Tibial nerve (tissue), 4 donors: ENCODE data around the gene TRMT44.

Experiments
- CTCF ChIP-seq, 5 experiments: fragments of 200-600 bp in 3 of 5; fragments of 450-650 bp in 2 of 5; sonication (generic) in 3 of 5; IDR thresholded peaks; one replicate each; pipeline ENCODE4 v1.5.1; 2016 to 2019; ENCODE audit warnings: antibody characterized with exemption in 5 of 5, mild to moderate bottlenecking in 3 of 5, moderate library complexity in 2 of 5
- EP300 ChIP-seq, 2 donors: sonication (generic); formaldehyde crosslinking; IDR thresholded peaks; one replicate each; pipeline ENCODE4 v1.6.1; 2017; ENCODE audit warnings: antibody characterized with exemption in 2 of 2, mild to moderate bottlenecking in 1 of 2
- POLR2A ChIP-seq, 2 donors: fragments of 450-650 bp; IDR thresholded peaks; one replicate each; pipeline ENCODE4 v1.6.1; 2017; ENCODE audit warnings: antibody characterized with exemption in 2 of 2, mild to moderate bottlenecking in 2 of 2, moderate library complexity in 2 of 2

- TF ChIP-seq CTCF (IDR thresholded peaks at IDR 0.05) (no peak), POLR2A (IDR thresholded peaks at IDR 0.05) (no peak), EP300 (IDR thresholded peaks at IDR 0.05) (no peak)
These were observed 68.2 kb downstream of the TRMT44 start for GRCh38 chr4:8508740-8509139.
